Thyroid gland (tissue), 4 donors: ENCODE data around the gene RFTN1. TPM values are rescaled to one million over a fixed set of nuclear protein-coding genes. Genes with fewer than 3 reads are reported as not detected.
A peak's percentile ranks its signal among the peaks of the same experiment; 100 is the strongest.

Source experiments
- DNase-seq, 2 donors: peaks; one replicate each; pipeline ENCODE4 v3.0.0-alpha.2; 2019
- H3K27ac ChIP-seq, 3 donors: fragments of 200-600 bp; sonication (generic); 1 replicate in 2 of 3; 2 replicates in 1 of 3; pipeline ENCODE4 v1.5.1; 2016 to 2019; ENCODE audit warnings: mild to moderate bottlenecking in 1 of 3, moderate library complexity in 1 of 3
- H3K27me3 ChIP-seq: fragments of 200-600 bp; sonication (generic); one replicate; pipeline ENCODE4 v1.5.1; 2019
- H3K36me3 ChIP-seq, 2 donors: fragments of 200-600 bp; sonication (generic); one replicate each; pipeline ENCODE4 v1.5.1; 2016 to 2019
- H3K4me1 ChIP-seq, 2 donors: fragments of 200-600 bp; sonication (generic); one replicate each; pipeline ENCODE4 v1.5.1; 2017 to 2019
- H3K4me3 ChIP-seq, 3 donors: fragments of 200-600 bp; sonication (generic); replicated peaks in 1 of 3; 1 replicate in 2 of 3; 2 replicates in 1 of 3; pipeline ENCODE4 v1.5.1; 2016; ENCODE audit warnings: mild to moderate bottlenecking in 1 of 3
- H3K9me3 ChIP-seq: fragments of 200-600 bp; sonication (generic); one replicate; pipeline ENCODE4 v1.5.1; 2017
- CTCF ChIP-seq, 6 experiments: fragments of 200-600 bp in 3 of 6; fragments of 450-650 bp in 3 of 6; sonication (generic) in 3 of 6; IDR thresholded peaks; one replicate each; pipeline ENCODE4 v1.5.1; 2016 to 2019; ENCODE audit warnings: antibody characterized with exemption in 6 of 6, mild to moderate bottlenecking in 2 of 6, inconsistent platforms in 1 of 6, moderate library complexity in 1 of 6
- POLR2A ChIP-seq, 2 donors: fragments of 450-650 bp; IDR thresholded peaks; one replicate each; pipeline ENCODE4 v1.6.1; 2017; ENCODE audit warnings: antibody characterized with exemption in 2 of 2, mild to moderate bottlenecking in 2 of 2, moderate library complexity in 1 of 2
- WGBS, 2 donors: methylation state at CpG; one replicate each; pipeline ENCODE4 v1.1.5; 2017; 5-methylcytosine and 5-hydroxymethylcytosine counted together
- intact Hi-C: fragments of 100-400 bp; cut with DNase I; formaldehyde crosslinking; loops from one replicate; pipeline ENCODE4 v1.15.1; 2023
- total RNA-seq, 4 donors: library from RNA; depleted of rRNA; stranded (reverse); fragments of >200 nt; gene quantifications; one replicate each; pipeline ENCODE4 v1.2.3, GENCODE V29; 2016

Gene RFTN1
- total RNA-seq, 4 donors from 2014 or later, result 110 to 239 (median 153) TPM

DNA sequence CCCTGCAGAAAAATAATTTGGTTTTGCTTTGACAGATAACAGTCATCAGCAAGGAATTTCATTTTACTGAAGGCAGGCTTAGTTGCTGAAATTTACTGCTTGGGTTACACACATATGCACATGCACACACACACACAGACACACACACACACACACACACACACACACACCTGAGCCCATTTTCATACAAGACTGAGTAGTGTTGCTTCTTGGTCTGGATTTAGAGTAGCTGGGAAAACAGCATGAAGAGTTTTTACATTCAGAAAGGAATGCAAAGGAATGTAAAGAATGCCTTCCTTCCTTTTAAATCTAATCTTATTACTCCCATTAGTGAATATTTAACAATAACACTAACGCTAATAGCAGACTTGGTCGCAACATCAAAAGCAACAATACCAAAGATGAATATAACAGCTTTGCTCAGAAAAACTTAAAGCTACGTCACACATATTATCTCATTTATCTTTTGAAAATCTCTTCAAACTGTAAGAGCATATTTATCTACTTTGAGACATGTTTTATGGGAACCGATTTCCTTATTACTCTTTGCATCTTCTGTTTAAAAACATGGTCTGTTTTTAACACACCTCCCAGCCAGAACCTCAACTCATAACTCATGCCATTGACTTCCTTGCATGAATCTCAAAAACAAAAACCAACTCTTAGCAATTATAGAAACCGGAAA, 32.5 kb downstream of the RFTN1 start:
- peaks cover 73 to 82% of the 10 kb centered on the region in 2 donors for H3K4me1 ChIP-seq
- intact Hi-C loops, result no loop called here

DNA sequence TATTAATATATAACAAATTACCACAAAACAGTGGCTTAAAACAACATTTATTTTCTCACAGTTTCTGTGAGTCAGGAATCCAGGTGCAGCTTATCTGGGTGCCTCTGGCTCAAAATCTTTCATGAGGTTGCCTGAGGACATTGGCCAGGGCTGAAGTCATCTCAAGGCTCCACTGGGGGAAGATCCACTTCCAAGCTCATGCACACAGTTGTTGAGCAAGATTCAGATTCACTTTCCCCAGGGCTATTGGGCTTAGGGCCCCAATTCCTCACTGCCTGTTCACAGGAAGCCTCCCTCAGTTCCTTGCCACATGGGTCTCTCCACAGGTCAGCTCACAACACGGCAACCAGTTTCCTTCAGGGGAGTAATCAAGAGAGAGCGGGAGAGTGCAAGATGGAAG, 35.0 kb downstream of the RFTN1 start:
- H3K4me3 ChIP-seq, result no peak overlapping the region
- peaks cover 56 to 64% of the 10 kb centered on the region in 2 donors for H3K4me1 ChIP-seq
- peak overlapping the region in 1 of 3 donors; percentile 35 for H3K27ac ChIP-seq
- intact Hi-C loops, result no loop called here
- H3K9me3 ChIP-seq, result no peaks in the 10 kb centered on the region
- 90 to 93% methylated on average over 2 of the region's 2 CpGs for WGBS, 2 donors
- no peak for TF ChIP-seq CTCF (IDR thresholded peaks at IDR 0.05)
- no peak for TF ChIP-seq POLR2A (IDR thresholded peaks at IDR 0.05)
- no peaks in the 10 kb centered on the region for H3K36me3 ChIP-seq
- H3K27me3 ChIP-seq, result no peaks in the 10 kb centered on the region
- DNase-seq, result no peak

More for the DNA sequence above, 32.5 kb downstream of the RFTN1 start:
- Histone ChIP-seq H3K27ac (peak overlapping the region in 1 of 3 donors; percentile 61), H3K27me3 (no peaks in the 10 kb centered on the region), H3K4me3 (no peak overlapping the region), H3K9me3 (no peaks in the 10 kb centered on the region), H3K36me3 (no peaks in the 10 kb centered on the region)
- 63 to 65% methylated on average over 5 of the region's 5 CpGs for WGBS, 2 donors
- TF ChIP-seq CTCF (IDR thresholded peaks at IDR 0.05) (no peak), POLR2A (IDR thresholded peaks at IDR 0.05) (no peak)
- DNase-seq, result no peak

DNA sequence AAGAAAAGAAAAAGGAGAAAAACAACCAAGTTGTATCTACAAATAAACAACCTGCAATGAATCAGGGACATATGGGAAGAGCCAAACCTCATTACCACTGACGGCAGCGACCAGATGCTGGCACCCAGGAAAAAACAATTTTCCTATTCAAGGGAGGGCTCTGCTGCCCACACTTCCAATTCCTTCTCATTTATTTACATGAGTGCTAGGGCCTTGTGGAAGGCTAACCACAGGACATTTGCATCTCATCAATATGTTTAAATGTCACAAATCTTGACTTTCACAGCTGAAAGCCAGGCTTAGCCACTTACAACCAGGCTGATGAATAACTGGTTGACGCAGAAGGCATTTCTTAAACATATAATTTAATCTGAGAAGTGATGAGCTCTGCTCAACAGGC, 36.0 kb downstream of the RFTN1 start:
- Histone ChIP-seq H3K9me3 (no peaks in the 10 kb centered on the region), H3K27me3 (no peaks in the 10 kb centered on the region), H3K4me1 (peaks cover 48 to 54% of the 10 kb centered on the region in 2 donors), H3K27ac (peak overlapping the region in 1 of 3 donors; percentile 35), H3K36me3 (no peaks in the 10 kb centered on the region), H3K4me3 (no peak overlapping the region)
- WGBS, 2 donors, result 91 to 92% methylated on average over 3 of the region's 3 CpGs
- intact Hi-C loops, result no loop called here
- no peak for DNase-seq
- TF ChIP-seq CTCF (IDR thresholded peaks at IDR 0.05) (no peak), POLR2A (IDR thresholded peaks at IDR 0.05) (no peak)

- Histone ChIP-seq H3K9me3 (no peaks in the 10 kb centered on the region), H3K36me3 (no peaks in the 10 kb centered on the region), H3K27me3 (no peaks in the 10 kb centered on the region), H3K4me3 (no peak overlapping the region), H3K27ac (peak overlapping the region in 1 of 3 donors; percentile 38), H3K4me1 (peaks cover 45 to 49% of the 10 kb centered on the region in 2 donors)
- TF ChIP-seq CTCF (IDR thresholded peaks at IDR 0.05) (no peak), POLR2A (IDR thresholded peaks at IDR 0.05) (no peak)
- intact Hi-C loops, result no loop called here
- DNase-seq, result no peak
Measured at GRCh38 chr3:16477056-16477455, 36.4 kb downstream of the RFTN1 start.

- peaks cover 41 to 45% of the 10 kb centered on the region in 2 donors for H3K4me1 ChIP-seq
Measured at GRCh38 chr3:16476636-16477035, 36.9 kb downstream of the RFTN1 start.

More at GRCh38 chr3:16476636-16477035, 36.9 kb downstream of the RFTN1 start:
- intact Hi-C loops, result no loop called here
- TF ChIP-seq POLR2A (IDR thresholded peaks at IDR 0.05), result no peak
- no peak for TF ChIP-seq CTCF (IDR thresholded peaks at IDR 0.05)
- WGBS, 2 donors, result 52 to 56% methylated on average over 5 of the region's 5 CpGs
- H3K36me3 ChIP-seq, result no peaks in the 10 kb centered on the region
- H3K27me3 ChIP-seq, result no peaks in the 10 kb centered on the region
- H3K4me3 ChIP-seq, result no peak overlapping the region
- H3K27ac ChIP-seq, result peak overlapping the region in 1 of 3 donors; percentile 38
- no peaks in the 10 kb centered on the region for H3K9me3 ChIP-seq
- no peak for DNase-seq
